ENCODE results near the gene PARVB.

DNA sequence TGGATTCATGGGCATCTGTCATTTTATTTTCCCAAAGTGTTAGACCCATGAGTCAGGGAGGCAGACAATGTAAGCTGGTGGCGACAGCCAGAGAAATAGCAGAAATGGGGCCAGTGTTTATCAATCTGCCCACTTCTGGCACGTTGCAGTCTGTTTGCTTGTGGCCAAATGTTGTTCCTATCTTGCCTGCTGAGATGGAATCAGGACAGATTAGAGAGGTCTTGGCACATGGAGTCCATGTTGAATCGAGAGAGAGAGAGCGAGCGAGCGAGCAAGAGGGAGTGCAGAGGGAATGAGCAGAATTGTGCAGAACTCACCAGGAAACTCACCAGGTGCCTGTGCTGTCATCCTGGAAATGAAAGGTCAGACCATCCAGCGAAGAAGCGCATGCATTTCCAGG lies 134.7 kb downstream of the PARVB start:
- TF ChIP-seq, protein P1, sequence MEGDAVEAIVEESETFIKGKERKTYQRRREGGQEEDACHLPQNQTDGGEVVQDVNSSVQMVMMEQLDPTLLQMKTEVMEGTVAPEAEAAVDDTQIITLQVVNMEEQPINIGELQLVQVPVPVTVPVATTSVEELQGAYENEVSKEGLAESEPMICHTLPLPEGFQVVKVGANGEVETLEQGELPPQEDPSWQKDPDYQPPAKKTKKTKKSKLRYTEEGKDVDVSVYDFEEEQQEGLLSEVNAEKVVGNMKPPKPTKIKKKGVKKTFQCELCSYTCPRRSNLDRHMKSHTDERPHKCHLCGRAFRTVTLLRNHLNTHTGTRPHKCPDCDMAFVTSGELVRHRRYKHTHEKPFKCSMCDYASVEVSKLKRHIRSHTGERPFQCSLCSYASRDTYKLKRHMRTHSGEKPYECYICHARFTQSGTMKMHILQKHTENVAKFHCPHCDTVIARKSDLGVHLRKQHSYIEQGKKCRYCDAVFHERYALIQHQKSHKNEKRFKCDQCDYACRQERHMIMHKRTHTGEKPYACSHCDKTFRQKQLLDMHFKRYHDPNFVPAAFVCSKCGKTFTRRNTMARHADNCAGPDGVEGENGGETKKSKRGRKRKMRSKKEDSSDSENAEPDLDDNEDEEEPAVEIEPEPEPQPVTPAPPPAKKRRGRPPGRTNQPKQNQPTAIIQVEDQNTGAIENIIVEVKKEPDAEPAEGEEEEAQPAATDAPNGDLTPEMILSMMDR (conservative IDR thresholded peaks at IDR 0.05 in 1 of 2, IDR thresholded peaks at IDR 0.05 in 1 of 2; ENCODE audit: low read depth in 1 of 2, low read length in 2 of 2), result no peak
- TF ChIP-seq EZH2 (IDR thresholded peaks at IDR 0.05; ENCODE audit: low read length, missing control alignments), result no peak
